GM10266 (cell line): ENCODE measurements around the gene SEPTIN6.

Experiments
- DNase-seq: peaks from one replicate; pipeline ENCODE4 v3.0.0; 2012; ENCODE audit errors: extremely low spot score
- TF ChIP-seq, protein P1 (sequence below): IDR thresholded peaks from 2 replicates; pipeline ENCODE4 v1.5.1; 2012; ENCODE audit warnings: mild to moderate bottlenecking, low read depth; ENCODE audit not compliant: control insufficient read depth, insufficient read depth; ENCODE audit errors: missing control alignments

SEPTIN6 gene

DNA sequence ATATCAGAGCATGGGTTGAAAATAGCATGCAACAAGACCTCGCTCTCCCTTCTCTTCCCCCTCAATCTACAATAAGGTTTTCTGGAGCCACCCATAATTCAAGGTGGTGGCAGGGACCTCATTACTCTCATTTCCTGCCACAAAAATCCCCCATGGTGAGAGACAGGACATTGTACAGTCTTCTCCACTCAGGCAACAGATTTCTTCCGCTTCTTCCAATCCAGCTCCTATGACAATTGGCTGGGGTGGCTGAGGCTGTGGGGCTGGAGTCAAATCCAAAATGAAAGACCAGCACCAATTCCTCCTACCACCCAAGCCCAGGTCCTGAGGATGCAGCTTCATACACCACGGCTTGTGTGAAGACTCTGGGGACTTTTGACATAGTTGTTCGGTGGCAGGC lies 46.5 kb downstream of the SEPTIN6 start:
- TF ChIP-seq, protein P1, sequence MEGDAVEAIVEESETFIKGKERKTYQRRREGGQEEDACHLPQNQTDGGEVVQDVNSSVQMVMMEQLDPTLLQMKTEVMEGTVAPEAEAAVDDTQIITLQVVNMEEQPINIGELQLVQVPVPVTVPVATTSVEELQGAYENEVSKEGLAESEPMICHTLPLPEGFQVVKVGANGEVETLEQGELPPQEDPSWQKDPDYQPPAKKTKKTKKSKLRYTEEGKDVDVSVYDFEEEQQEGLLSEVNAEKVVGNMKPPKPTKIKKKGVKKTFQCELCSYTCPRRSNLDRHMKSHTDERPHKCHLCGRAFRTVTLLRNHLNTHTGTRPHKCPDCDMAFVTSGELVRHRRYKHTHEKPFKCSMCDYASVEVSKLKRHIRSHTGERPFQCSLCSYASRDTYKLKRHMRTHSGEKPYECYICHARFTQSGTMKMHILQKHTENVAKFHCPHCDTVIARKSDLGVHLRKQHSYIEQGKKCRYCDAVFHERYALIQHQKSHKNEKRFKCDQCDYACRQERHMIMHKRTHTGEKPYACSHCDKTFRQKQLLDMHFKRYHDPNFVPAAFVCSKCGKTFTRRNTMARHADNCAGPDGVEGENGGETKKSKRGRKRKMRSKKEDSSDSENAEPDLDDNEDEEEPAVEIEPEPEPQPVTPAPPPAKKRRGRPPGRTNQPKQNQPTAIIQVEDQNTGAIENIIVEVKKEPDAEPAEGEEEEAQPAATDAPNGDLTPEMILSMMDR: no peak
- DNase-seq: no peak

DNA sequence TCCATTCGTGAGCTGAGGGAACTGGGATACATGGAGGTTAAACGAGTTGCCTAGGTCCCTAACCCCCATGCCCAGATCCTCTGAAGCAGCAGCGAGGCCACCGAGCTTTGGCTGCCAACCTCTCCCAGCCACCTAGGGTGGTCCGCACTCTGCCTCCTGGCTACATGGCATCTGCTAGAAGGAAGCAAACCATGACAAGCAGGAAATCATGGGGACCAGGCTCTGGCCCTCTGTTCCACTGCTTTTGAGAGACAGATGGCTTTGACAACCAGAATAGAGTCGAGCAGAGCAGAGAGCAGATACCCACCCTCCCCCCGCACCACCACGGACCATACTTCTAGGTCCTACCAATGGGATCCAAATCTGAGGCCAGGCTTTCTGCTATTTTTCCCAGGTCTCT lies 49.3 kb downstream of the SEPTIN6 start:
- DNase-seq: no peak
- TF ChIP-seq, protein P1: no peak
